PC-3 (cell line): Measurements from ENCODE around the gene ST3GAL4.

Source experiments
- CTCF ChIP-seq: fragments of 300-600 bp; sonication (generic); conservative IDR thresholded peaks from 2 replicates; pipeline ENCODE4 v1.5.1; 2017; ENCODE audit warnings: antibody characterized with exemption, low read depth, mild to moderate bottlenecking, low read length
- EZH2 ChIP-seq: fragments of 300-600 bp; sonication (generic); IDR thresholded peaks from one replicate; pipeline ENCODE4 v1.6.1; 2017; ENCODE audit warnings: antibody characterized with exemption, mild to moderate bottlenecking, low read length; ENCODE audit not compliant: unreplicated experiment
- EZH2phosphoT487 ChIP-seq: fragments of 300-600 bp; sonication (generic); IDR thresholded peaks from 2 replicates; pipeline ENCODE4 v1.6.1; 2018; ENCODE audit warnings: mild to moderate bottlenecking, antibody characterized with exemption, low read length, borderline replicate concordance

DNA sequence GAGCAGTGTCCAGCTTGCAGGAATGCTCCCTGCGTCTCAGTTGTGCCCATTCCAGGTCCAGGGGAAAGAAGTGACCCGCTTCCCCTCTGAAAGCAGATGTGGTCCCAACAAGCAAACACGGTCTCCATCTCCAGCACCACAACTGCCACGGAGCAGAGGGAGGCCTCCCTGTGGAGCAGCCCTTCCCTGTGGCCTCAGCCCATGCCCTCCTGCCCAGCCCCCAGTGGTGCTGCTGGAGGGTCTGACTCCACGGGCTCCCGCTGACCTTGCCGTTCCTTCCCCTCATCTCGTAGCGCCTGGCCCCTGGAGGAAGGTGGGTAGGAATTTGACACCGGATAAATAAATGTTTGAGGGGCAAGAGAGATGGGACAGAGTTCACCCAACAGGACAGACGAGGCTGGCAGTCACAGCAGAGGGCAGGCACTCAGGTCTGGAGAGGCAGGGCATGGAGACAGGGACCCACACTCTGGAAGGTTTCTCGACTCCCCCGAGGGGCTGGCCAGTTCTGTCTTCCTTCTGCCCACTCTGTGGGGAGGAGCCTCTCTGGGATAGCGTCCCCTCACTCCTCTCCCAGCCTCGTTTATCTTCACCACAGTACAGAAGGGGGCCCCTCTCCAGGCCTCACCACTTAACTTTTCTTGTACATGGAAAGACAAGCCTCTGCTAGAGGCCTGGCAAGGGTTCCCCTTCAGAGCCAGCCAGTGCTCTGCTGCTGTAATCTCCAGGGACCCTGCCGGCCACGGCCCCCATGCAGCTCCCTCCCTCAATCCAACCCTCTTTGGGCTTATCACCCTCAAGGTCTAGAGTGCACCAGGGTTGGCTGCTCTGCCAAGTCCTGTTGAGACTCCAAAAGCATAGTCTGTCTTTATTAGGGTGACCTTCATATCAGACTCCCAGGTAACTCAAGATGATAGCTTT is 7.5 kb upstream of the ST3GAL4 start:
- TF ChIP-seq CTCF (no peak), EZH2 (no peak), EZH2phosphoT487 (no peak)
